SK-N-SH treated with all-trans-retinoic acid at 6 μM for 48 hours (cell line): ENCODE results near the gene PGGHG.

Experiments
- ARNTL ChIP-seq: fragments of 450-650 bp; formaldehyde crosslinking; IDR thresholded peaks from 2 replicates; pipeline ENCODE4 v1.5.0; 2020; ENCODE audit warnings: low read depth, mild to moderate bottlenecking, moderate library complexity, borderline replicate concordance
- BACH2 ChIP-seq: fragments of 250-450 bp; sonication (Bioruptor Pico); IDR thresholded peaks from 2 replicates; pipeline ENCODE4 v1.9.0; 2021; ENCODE audit warnings: mild to moderate bottlenecking, borderline replicate concordance
- CREB5 ChIP-seq: fragments of 250-450 bp; sonication (Bioruptor Pico); IDR thresholded peaks from 2 replicates; pipeline ENCODE4 v1.5.1; 2020; ENCODE audit warnings: low read depth, mild to moderate bottlenecking, moderate library complexity
- CSDC2 ChIP-seq: fragments of 250-450 bp; sonication (Bioruptor Pico); IDR thresholded peaks from 2 replicates; pipeline ENCODE4 v1.5.0; 2020; ENCODE audit warnings: mild to moderate bottlenecking, moderate library complexity
- PATZ1 ChIP-seq: fragments of 250-450 bp; sonication (Bioruptor Pico); IDR thresholded peaks from 2 replicates; pipeline ENCODE4 v1.8.0; 2020; ENCODE audit warnings: mild to moderate bottlenecking, moderate library complexity, borderline replicate concordance
- PPARA ChIP-seq: fragments of 250-450 bp; sonication (Bioruptor Pico); IDR thresholded peaks from 2 replicates; pipeline ENCODE4 v1.5.0; 2020; ENCODE audit warnings: mild to moderate bottlenecking, borderline replicate concordance
- RARB ChIP-seq: fragments of 250-450 bp; sonication (Bioruptor Pico); IDR thresholded peaks from 2 replicates; pipeline ENCODE4 v1.8.0; 2021; ENCODE audit warnings: mild to moderate bottlenecking, moderate library complexity
- SNAI2 ChIP-seq: fragments of 250-450 bp; sonication (Bioruptor Pico); IDR thresholded peaks from 2 replicates; pipeline ENCODE4 v1.5.0; 2020; ENCODE audit warnings: mild to moderate bottlenecking, moderate library complexity
- TOX ChIP-seq: fragments of 250-450 bp; sonication (Bioruptor Pico); IDR thresholded peaks from 2 replicates; pipeline ENCODE4 v1.8.0; 2021; ENCODE audit warnings: mild to moderate bottlenecking, moderate library complexity, borderline replicate concordance
- ZC3H10 ChIP-seq: fragments of 250-450 bp; sonication (Bioruptor Pico); IDR thresholded peaks from 2 replicates; pipeline ENCODE4 v1.5.1; 2021; ENCODE audit warnings: mild to moderate bottlenecking, moderate library complexity
- ZNF70 ChIP-seq: fragments of 450-650 bp; formaldehyde crosslinking; IDR thresholded peaks from 2 replicates; pipeline ENCODE4 v1.5.0; 2020; ENCODE audit warnings: mild to moderate bottlenecking, moderate library complexity

DNA sequence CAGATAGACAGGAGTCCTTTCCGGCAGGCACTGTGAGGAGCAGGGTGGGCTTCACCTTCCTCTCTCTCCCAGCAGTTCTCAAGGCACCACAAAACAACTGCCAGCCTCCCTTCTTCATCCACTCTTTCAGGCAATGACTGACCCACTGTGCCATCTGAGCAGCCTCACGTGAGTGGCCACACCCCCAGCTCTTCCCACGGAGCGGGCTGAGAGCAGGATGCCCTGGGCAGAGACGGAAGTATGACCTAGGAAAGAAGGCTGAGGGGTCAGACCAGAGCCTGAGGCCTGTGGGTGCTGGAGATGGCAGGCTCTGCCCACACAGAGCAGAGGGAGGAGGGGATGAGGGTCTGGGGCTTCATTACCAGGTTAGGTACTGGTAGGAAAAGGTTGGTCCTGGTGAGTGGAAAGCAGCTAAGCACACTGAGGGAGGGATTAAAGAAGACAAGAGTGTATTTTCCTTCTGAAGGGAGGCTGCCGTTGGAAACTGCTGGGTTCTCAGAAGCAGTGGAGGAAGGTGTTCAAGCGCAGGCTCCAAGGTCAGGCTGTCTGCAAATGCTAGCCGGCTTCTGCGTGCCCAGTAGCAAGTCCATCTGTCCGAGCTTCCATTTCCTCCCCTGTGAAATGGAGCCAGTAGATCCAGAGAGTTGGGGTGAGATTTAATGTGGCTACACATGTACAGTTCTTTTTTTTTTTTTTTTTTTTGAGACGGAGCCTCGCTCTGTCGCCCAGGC, 6.1 kb upstream of the PGGHG start:
- TF ChIP-seq SNAI2 (CRISPR knock-in tag) = no peak
- TF ChIP-seq PPARA (CRISPR knock-in tag) = no peak
- TF ChIP-seq RARB (CRISPR knock-in tag) = no peak
- no peak for TF ChIP-seq ZC3H10
- TF ChIP-seq CREB5 (CRISPR knock-in tag) = no peak
- no peak for TF ChIP-seq ARNTL (CRISPR knock-in tag)
- TF ChIP-seq ZNF70 (CRISPR knock-in tag) = no peak
- no peak for TF ChIP-seq TOX (CRISPR knock-in tag)
- no peak for TF ChIP-seq PATZ1 (CRISPR knock-in tag)
- no peak for TF ChIP-seq BACH2
- no peak for TF ChIP-seq CSDC2 (CRISPR knock-in tag)
